IPS-NIHi7 (cell line): Measurements from ENCODE around the gene MFNG.

ENCODE experiments used
- DNase-seq: peaks from one replicate; pipeline ENCODE4 v3.0.0; 2012; ENCODE audit warnings: mixed read lengths; ENCODE audit errors: extremely low spot score

Gene MFNG

DNA sequence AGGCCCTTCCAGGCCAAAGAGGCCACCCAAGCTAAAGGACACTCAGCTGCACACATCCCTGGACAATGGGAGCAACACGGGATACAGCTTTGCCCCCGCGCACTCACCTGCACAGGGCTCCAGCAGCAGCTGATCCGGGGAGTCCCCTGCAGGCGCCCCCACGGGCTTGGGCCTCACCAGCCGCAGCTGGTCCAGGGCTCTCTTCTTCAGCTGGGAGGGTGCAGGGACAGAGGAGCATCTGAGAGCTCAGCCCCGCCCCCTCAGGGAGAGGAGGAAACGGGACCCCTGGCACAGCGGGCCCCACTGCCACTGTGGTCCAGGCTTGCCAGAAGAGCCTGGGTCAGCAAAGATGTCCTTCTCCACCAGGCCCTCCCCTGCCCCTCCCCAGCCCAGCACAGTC is 7.8 kb upstream of the MFNG start:
- no peak for DNase-seq

DNA sequence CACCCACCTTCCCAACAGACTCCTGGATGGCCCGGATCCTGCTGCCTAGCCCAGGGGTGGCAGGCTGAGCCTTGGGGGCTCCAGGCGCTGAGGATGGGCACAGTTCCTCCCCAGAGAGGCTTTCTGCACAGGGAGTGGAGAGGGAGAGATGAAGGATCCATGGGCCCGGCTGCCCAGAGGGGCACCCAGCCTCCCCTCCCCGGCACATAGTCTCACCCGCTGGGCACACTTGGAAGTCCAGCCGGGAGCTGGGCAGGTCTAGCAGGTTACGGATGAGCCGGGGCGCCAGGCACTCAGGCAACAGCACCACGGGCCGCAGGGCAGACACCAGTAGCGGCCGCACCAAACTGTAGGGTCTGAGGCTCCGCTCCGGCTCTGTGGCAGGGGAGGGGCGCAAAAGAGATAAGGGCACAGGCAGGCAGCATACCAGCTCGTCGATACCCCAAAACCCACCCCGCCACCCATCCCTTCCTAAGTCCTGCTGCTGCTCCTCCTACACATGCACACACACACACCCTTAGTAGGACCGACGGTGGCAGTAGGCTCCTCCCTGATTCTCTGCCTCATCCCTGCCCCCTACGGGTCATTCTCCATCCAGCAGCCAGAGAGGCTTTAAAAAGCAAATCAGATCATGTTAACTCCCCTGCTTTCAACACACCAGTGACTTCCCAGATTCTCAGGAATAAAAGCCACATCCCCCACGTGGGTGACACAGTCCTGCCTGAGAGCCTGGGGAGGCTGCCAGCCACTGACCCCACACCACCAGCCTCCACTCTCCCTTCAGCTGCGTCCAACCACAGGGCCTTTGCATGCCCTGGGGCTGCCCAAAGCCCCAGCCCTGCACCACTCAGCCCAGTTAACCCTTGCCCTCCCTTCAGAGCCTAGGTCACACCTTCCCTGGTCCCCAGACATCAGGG is 6.5 kb upstream of the MFNG start:
- peak; percentile 82 for DNase-seq

DNA sequence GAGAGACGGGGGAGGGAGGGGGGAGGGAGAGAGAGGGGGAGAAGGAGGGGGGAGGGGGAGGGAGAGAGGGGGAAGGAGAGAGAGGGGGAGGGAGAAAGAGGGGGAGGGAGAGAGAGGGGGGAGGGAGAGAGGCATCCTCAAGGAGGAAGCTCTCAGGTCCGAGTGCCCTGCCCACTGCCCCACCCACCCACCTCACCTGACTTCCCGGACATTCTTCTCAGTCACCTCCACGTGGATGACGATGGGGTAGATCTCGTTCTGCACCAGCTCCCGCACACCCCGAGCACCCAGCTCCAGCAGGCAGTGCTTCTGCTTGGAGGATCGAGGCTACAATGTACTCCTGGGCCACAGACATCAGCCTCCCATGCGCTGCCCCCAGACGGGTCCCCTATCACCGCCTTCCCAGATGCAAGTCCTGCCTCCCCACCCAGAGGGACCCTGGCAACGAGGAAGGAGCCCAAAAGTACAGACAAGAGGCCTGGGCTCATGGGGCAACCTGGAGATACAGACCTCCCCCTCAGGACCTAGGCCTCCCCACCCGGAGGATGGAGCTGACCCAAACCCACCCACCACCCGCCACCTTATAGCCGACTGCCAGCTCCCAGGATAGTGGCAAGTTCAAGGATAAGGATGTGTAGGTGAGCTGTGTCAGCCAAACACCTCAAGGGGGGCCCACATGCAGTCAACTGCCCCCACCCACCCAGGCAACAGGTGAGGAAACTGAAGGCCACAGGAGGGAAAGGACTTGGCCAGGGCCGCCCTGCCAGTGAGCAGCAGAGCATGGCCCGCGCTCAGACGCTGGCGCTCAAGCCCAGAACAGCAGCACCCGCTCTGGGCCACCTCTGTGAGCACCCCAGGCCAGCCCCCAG is 5.6 kb upstream of the MFNG start:
- no peak for DNase-seq

DNA sequence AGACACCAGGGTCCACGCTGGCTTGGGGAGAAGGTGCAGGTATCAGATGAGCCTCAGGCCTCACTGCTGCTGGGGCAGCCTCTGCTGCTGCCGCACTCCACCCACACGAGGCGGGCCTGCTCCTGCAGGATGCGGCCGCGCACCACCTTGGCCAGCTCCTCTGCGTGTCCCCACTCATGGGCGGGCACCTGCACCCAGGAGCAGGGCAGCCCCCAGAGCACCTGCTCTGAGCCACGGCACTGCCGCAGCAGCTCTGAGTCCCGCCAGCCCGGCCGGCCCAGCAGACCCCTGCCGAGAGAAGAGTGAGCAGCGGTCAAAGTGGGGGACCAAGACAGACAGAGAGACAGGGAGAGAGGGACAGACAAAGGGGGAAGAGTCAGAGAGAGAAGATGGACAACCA is 4.9 kb upstream of the MFNG start:
- no peak for DNase-seq

DNA sequence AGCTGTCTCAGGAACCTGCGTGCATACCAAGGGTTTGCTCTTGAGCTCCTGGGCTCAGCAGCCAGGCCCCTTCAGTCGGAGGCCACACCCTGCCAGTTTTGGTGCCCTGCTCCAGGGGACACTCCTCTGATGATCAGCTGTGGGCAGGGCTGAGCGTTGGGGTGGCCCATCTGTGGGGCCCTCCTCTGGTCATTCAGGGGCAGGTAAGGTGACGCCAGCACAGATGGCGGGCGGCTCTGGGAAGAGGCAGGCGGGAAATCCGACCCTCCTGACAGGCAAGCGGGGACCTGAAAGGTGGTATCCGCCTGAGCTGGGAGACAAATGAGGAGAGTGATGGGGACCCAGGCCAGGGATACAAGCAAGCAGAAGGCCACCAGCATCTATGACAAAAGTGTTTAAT is 3.8 kb upstream of the MFNG start:
- no peak for DNase-seq

DNA sequence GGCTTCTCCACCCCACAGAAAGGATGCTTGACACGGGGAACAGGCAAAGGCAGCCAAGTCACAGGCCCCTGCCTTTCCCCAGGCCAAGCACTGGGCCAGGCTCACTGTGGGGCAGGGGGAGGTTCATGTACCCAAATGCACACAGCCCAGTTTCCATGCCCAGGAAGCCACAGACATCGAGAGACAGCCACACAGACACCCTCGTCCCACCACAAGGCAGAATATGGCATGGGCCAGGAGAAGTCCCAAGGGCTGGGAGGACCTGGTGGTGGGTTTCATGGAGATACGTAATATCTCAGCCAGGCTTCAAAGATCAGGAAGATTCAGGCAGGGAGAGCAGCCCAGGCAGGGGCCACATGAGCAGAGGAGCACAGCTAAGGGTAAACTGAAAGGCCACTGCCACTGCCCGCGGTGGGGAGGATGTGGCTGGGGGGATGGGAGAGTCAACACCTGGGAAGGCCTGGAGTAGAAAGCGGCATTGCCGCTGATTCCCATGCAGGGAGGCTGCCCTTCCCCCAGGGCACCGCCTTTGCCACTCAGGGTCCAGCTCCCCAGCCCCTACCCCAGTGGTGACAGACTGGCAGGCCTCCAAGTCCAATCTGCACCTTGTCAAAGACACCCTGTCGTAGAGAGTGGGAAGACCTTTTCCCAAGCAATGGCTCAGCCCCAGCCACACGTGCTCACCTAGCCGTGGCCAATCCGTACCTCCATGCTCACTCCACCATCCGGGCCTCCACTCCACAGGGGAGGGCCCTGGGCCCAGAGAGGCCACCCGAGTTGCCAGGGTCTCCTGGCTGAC is 2.4 kb upstream of the MFNG start:
- no peak for DNase-seq

DNA sequence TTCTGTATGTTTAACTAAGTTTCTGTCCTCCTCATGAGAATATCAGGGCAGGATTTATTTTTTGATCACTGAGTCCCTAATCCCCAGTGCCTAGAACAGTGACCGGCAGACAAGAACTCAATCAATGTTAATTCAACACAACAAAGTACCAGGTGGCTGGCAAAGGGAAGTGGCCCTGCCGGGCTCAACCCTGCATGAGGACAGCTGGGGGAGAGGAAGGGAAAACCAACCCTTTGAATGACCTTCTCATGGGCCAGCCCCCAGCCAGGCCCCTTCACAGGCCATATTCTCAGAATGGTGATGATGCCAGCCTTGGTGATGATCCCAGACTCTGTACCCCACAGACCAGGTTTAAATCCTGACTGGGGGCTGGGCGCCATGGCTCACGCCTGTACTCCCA is 1.4 kb upstream of the MFNG start:
- no peak for DNase-seq

DNA sequence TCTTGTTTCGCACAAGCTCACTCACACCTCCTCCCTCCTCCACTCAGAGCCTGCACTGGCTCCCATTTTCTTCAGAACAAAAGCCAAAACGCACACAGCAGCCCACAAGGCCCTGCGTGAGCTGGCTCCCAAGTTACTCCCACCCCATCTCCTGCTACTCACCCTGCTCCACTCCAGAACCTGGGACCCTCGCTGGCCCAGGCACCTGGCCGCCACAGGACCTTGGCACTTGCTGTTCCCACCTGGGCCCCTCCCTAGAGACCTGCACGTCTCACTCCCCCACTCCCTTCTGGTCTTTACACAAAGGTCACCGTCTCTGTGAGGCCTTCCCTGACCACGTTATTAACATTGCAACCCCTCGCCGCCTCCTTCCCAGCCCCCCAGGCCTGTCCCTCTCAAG is 945 bp upstream of the MFNG start:
- no peak for DNase-seq

DNA sequence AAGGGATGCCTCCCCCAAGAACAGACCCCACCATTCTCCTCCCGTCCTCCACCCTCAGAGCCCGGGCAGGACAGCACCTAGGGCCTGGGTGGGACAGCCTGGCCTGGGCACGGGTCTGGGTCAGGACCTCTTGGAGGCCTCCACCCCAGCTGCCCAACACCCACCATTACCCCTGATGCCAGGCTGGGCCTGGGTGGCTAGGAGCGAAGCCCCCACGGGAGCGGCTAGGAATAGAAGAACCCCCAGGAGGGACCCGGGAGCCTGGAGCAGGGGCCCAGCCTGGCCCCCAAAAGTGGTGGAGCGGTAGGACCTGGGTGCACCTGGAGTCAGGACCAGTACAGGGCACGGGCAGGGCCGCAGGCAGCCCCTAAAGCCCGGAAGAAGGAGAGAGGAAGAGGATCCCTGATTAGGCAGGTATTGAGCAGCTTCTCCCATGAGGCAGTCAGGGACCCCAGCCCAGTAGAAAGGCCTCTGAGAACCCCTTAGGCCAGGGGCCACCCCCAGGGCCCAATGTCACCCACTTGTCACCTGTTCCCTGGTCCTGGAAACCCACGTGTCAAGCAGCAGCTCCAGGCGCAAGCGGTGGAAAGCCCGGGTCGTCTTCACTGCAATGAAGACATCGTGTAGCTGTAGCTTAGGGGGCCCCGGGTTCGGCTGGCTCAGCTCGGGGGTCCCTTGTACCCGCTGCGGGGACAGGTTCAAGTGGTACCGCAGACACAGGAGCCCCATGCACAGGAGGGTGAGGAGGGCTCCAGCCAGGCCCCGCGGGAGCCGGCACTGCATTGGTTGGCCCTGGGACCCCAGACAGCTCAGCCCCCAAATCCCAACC is 575 bp downstream of the MFNG start:
- no peak for DNase-seq

DNA sequence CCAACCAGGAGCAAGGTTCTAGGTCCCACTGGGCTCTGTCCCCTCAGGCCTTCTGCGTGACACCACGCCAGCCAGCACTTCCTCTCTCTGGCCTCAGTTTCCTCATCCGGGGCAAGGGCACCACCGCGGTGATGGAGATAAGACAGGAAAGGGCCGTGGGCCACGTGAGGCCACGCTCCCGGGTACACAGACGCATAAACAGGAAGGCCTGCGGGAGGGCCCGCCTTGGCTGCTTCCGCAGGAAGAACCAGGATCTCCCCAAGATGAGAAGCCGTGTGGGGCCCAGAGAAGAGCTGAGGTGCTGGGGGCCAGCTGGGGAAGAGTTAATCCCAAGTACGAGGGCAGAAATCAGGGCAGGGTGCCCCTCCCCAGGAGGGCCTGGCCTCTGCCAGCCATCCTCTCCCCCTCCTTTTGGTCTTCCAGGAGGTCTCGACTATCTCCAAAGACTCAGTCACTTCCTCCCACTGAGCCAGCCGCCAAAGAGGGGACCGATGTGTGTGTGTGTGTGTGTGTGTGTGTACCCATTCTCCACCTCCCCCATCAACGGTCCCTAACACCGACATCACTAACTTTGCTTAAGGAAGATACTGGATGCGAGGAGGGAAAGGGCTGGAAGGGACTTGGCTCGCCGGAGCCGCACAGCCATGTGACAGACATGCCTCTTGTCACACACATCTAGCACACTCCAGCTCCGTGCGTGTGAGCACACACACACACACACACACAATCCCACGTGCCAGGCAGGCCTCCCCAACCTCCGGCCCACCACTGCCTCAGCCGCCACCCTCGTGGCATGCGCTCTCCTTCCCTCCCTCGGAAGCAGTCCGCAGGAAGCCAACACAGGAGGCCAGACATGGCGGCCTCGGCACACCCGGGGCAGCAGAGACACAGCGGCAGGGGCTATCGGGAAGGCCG is 1.4 kb downstream of the MFNG start:
- DNase-seq = no peak

DNA sequence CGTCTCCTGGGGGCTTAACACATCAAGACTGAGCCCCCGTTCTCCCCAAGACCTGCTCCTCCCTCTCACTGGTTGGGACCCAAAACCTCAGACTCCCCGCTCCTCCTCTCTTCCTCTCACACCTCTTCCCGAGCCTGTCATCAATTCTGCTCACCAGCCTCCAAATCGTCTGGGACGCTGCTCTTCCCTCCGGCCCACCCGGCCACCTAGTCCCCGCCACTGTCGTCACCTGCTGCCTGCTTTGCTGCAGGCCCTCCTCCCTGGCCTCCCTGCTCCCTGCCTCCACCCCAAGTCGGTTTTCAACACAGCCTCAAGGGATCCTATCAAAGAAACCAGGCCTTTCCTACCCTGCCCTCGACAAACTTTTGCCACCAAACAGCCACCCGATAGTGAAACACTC is 3.1 kb downstream of the MFNG start:
- no peak for DNase-seq

DNA sequence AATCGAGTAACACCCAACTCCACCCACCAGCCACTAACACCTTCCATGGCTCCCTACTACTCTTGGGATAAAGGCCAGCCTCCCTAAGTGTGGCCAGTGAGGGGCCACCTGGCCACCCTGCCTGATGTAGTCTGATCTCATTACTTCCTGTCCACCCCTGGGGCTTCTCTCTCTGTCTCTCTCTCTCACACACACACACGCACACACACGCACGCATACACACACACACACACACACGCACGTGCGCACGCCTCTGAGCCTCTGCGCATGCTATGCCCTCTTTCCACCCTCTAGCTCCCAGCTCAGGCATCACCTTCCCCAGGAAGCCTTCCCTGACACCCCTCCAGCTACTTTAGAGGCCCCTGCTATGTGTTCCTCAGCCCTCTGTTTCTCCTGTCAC is 3.9 kb downstream of the MFNG start:
- no peak for DNase-seq

DNA sequence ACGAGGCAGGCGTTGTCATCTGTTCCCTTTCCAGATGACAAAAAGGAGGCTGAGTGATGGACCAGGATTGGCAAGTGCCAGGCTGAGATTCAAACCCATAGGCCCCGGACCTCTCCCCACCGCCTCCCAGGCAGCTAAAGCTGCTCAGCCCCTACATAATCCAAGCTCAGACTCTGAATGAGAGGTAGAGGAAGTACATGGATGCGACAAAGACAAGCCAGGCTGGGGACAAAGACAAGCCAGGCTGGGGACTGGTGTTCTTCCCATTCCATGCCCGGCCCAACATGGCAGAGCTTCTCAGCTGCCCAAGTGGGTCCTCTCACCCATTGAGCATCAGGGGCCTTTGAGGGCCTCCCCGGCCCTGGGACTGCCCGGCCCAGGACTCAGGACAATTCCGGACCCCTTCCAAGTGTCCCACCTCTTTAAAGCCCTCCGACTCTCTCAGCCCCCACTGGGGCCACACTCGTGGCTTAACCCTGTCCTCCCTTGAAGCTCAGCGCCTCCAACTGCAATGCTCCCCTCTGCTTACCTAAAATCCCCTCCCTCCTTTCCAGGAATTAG is 4.8 kb downstream of the MFNG start:
- no peak for DNase-seq

DNA sequence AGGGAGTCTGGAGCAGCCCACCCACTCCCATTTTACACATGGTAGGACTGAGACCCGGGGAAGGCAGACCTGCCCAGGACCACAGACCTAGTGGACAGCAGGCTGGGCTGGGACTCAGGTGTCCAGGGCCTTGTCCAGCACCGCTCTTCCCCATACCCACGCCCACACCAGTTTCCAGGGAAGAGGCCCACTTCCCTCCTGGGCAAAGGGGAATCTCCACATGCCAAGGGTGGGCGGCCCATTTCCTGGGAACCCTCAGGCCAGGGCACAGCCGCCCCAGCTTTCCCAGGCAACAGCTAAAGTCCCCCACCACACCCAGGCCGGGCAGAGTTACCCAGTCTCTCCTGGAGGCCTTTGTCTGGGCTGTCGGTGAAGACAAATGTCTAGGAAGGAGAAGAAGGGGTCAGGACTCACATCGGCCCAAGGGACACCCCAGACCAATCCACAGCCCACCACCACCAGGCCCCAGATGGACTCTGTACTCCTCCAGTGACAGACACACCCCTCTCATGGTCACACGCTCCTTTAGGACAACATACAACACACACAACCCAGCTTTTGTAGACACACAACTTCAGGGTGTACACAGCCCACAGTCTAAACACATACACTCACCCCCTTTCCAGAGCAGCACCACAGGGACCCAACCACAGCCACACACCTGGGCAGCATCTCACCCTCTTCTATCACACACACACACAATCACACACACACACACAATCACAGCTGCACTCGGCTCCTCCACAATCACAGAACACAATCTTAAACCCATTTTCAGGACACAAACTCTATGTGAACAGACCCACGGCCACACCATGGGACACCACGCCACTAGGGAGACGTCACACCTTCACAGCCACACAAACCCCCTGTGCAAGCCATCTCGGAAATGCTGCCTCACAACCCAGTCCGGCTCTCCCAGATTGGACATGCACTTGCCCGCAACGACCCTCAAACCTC is 5.5 kb downstream of the MFNG start:
- DNase-seq = no peak

DNA sequence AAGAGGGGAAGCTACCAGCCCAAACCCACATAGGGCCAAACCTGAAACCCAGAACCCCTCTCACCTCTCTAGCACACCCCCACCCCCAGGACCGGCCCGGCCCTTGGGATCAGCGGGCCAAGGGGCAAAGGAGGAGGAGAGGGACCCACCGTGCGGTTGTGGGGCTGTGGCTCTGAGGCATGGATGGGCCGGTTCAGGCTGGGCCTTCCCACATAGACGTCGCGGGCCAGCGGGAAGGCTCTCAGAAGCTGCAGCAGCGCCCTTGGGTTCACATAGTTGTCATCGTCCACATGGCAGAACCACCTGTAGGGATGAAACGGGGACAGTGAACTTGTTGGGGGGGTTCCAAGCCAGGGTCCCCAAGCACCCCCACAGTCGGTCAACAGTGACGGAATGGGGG is 7.0 kb downstream of the MFNG start:
- no peak for DNase-seq

DNA sequence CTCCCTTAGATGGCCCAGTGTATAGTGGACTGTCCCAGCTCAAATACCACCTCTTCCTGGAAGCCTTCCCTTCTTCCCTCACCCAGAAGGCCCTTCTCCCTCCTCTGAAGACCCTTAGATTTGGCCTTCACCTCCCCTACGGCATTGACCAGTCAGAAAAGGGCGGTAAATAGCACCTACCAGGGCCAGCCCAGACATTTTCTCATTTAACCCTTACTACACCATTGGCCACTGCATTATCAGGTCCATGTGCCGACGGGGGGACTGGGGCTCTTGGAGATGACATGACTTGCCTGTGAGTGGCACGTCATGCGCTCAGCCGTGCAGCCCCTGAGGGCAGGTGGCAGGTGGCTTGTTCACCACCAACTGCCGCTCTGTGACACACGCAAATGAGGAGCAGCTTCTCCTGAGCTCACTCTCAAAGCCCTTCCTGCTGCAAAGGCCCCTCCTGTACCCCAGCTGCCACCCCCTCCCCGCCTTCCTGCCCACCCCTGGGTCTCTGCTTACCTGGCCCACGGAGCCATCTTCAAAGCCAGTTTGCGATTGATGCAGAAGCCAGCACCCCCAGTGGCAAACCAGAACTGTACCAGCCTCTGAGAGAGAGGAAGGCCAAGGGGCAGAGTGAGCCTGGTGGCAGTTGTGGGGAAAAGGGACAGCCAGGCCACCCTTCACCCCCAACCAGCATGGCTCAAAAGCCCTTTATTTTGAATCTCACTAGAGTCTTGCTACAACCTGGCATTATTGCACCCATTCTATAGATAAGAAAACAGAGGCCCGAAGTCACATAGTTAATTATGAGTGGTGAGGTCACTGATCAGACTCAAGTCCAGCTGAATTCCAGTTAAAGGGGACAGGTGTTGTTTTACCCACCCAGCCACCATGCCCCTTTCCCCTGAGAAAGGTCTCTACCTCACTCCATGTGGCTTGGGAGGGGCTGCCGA is 9.5 kb downstream of the MFNG start:
- DNase-seq = no peak

DNA sequence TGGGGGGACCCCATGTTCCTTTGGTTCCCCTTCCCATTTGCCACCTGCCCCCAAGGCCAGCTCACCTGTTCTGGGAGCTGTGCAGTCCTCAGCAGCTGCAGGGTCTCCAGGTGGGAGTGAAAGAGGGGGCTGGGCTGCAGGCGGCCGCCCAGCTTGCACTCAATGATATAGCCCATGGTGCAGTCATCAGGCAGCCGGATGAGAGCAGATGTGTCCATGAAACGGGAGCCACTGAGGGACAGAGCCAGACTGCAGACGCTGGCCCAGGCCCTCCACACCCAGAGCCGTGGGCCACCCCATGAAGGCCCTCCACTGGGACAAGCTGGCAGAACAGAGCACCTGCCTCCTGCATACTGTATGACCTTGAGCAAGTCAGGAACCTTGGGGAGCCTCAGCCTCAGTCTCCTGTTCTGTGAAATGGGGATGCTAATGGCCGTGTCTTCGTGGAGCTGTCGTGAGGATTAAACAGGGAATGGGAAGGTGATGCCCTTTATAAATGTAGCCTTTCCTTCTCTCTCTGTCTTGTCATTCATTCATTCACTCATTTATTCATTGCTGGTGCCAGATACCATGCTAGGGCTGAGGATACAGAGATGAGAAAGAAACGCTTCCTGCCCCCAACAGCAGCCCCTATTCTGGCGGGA is 11.6 kb downstream of the MFNG start:
- DNase-seq = no peak
